GM23338 (cell line): Measurements from ENCODE around the gene CDK11A. TPM values are rescaled to one million over a fixed set of nuclear protein-coding genes. Genes with fewer than 3 reads are reported as not detected.
"Not testable (repeated sequence)": the region's sequence is repeated elsewhere in the genome, so short reads cannot be mapped to it uniquely, and the experiment has no call there.

Experiments used
- ATAC-seq: fragments of 200-7000 bp; cut with Tn5 transposase; 3 replicates; pipeline ENCODE4 v1.9.1; 2020
- DNase-seq: peaks from one replicate; pipeline ENCODE4 v3.0.0-alpha.2; 2015; ENCODE audit warnings: low spot score
- H2AFZ ChIP-seq: fragments of 200-600 bp; sonication (generic); 2 replicates; pipeline ENCODE4 v1.8.0; 2016; ENCODE audit warnings: antibody characterized with exemption, mild to moderate bottlenecking, moderate library complexity
- H3F3A ChIP-seq: fragments of 200-600 bp; sonication (generic); replicated peaks from 2 replicates; pipeline ENCODE4 v1.8.0; 2017; ENCODE audit warnings: antibody characterized with exemption, mixed run types, low read depth
- H3K27ac ChIP-seq: fragments of 200-600 bp; sonication (generic); 2 replicates; pipeline ENCODE4 v1.6.1; 2016; ENCODE audit warnings: low read depth
- H3K27me3 ChIP-seq: fragments of 200-600 bp; sonication (generic); 2 replicates; pipeline ENCODE4 v1.8.0; 2016; ENCODE audit warnings: mild to moderate bottlenecking, mixed run types, moderate library complexity; ENCODE audit not compliant: insufficient read depth
- H3K36me3 ChIP-seq: fragments of 200-600 bp; sonication (generic); 2 replicates; pipeline ENCODE4 v1.8.0; 2016; ENCODE audit warnings: mild to moderate bottlenecking; ENCODE audit not compliant: insufficient read depth
- H3K4me1 ChIP-seq: fragments of 200-600 bp; sonication (generic); 2 replicates; pipeline ENCODE4 v1.8.0; 2016; ENCODE audit warnings: mild to moderate bottlenecking, moderate library complexity; ENCODE audit not compliant: insufficient read depth
- H3K4me2 ChIP-seq: fragments of 200-600 bp; sonication (generic); 2 replicates; pipeline ENCODE4 v1.7.1; 2017; ENCODE audit warnings: mixed run types
- H3K4me3 ChIP-seq: fragments of 200-600 bp; sonication (generic); 2 replicates; pipeline ENCODE4 v1.6.1; 2016; ENCODE audit warnings: mixed run types
- H3K79me2 ChIP-seq: fragments of 200-600 bp; sonication (generic); replicated peaks from 2 replicates; pipeline ENCODE4 v1.8.0; 2017; ENCODE audit warnings: mild to moderate bottlenecking; ENCODE audit not compliant: insufficient read depth
- H3K9me2 ChIP-seq: fragments of 200-600 bp; sonication (generic); 2 replicates; pipeline ENCODE4 v1.8.0; 2017; ENCODE audit not compliant: insufficient read depth
- H4K20me1 ChIP-seq: fragments of 200-600 bp; sonication (generic); replicated peaks from 2 replicates; pipeline ENCODE4 v1.8.0; 2017; ENCODE audit warnings: mild to moderate bottlenecking; ENCODE audit not compliant: insufficient read depth
- H3K27ac Mint-ChIP-seq: 2 replicates; pipeline ENCODE4 v1.8.0; 2020; ENCODE audit warnings: inconsistent platforms, mild to moderate bottlenecking, moderate library complexity, mixed read lengths
- H3K27me3 Mint-ChIP-seq: 3 replicates; pipeline ENCODE4 v1.8.0; 2022; ENCODE audit warnings: low read depth, mild to moderate bottlenecking, moderate library complexity, mixed read lengths, inconsistent platforms; ENCODE audit not compliant: insufficient read depth, poor library complexity
- H3K36me3 Mint-ChIP-seq: 3 replicates; pipeline ENCODE4 v1.8.0; 2021; ENCODE audit warnings: low read depth, mild to moderate bottlenecking, inconsistent platforms, moderate library complexity, mixed read lengths
- H3K4me1 Mint-ChIP-seq: 3 replicates; pipeline ENCODE4 v1.8.0; 2020; ENCODE audit warnings: mild to moderate bottlenecking, inconsistent platforms, mixed read lengths
- H3K4me3 Mint-ChIP-seq: 3 replicates; pipeline ENCODE4 v1.8.0; 2021; ENCODE audit warnings: moderate library complexity, mild to moderate bottlenecking, inconsistent platforms, mixed read lengths
- H3K9me3 Mint-ChIP-seq: 3 replicates; pipeline ENCODE4 v1.8.0; 2020; ENCODE audit warnings: moderate library complexity, mild to moderate bottlenecking, inconsistent platforms, mixed read lengths
- polyA plus RNA-seq: library from polyadenylated mRNA; unstranded; fragments of >200 nt; fragmentation: Nextera tagmentation; extraction: Ambion mirVana; gene quantifications from 2 replicates; pipeline ENCODE4 v1.2.1, GENCODE V29; 2016
- total RNA-seq: library from RNA; depleted of rRNA; stranded (reverse); fragments of >200 nt; shearing (Covaris generic); gene quantifications from 2 replicates; pipeline ENCODE4 v1.2.3, GENCODE V29; 2014

CDK11A gene
- total and polyA plus RNA-seq, 2 experiments from 2014 or later: 22.8 to 72.6 TPM

DNA sequence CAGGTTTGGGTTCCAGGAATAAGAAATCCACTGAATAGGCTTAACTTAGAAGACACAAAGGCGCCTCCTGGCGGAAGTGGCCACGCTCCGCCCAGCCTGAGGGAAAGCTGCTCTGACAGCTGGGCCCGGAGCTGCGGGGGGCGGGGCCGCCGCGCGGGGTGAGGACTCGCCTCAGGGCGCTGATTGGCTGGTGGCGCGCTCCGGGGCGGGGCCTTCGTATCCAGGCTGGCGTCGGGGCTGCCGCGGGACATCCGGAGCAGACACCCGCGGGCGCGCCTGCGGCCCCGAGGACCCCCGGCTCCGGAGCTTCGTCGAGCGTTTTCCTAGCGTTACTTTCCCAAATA is 22.4 kb upstream of the CDK11A start:
- H3K4me2 ChIP-seq, H3K27me3 ChIP-seq, H3K27ac Mint-ChIP-seq, H4K20me1 ChIP-seq, H3K27me3 Mint-ChIP-seq, H3K9me2 ChIP-seq, DNase-seq, H3K79me2 ChIP-seq, H3F3A ChIP-seq, H3K4me3 ChIP-seq, H3K9me3 Mint-ChIP-seq, H3K4me3 Mint-ChIP-seq, H3K4me1 Mint-ChIP-seq, H3K36me3 ChIP-seq, H3K27ac ChIP-seq, H2AFZ ChIP-seq, H3K4me1 ChIP-seq, H3K36me3 Mint-ChIP-seq: not testable (repeated sequence)
- ATAC-seq: peak; percentile 85

DNA sequence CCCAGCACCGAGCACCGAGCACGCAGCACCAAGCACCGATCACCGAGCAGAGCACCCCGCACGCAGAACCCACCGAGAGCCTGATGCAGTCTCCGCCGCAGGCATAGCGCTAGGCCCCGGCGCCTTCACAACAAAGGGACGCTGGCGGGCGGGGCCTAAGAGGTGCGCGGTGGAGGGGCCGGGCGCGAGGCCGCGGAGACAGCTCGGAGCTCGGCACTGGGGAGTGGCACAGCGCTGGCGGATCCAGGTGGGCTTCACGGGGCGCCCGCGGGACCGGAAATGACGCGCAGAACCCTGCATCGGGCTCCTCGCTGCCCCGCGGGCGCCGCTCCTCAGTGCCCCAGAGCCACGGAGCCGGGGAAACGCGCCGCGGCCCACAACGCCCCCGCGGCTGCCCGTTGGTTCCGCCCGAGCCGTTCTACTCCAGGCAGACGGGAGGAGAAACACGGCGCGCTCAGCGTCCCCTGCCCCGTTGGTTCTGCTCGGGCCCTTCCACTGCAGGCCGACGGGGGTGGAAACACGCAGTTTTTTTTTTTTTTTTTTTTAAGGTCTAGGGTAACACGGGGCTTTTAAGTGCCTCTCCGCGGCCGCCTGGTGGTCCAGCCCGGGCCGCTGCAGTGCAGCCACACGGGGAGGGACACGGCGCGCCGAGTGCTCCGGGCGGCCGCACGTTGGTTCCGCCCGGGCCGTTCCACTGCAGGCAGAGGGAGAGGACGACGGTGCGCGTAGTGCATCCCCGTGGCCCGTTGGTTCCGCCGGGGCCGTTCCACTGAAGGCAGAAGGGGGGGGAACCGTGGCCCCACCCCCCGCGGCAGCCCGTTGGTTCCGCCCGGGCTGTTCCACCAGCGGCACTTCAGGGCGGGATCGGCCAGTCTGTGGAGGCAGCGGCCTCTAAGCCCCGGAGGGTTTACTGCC is 21.8 kb upstream of the CDK11A start:
- not testable (repeated sequence) for H3K36me3 Mint-ChIP-seq, H4K20me1 ChIP-seq, H3F3A ChIP-seq, H3K27me3 ChIP-seq, H3K4me3 ChIP-seq, H3K79me2 ChIP-seq, H3K4me2 ChIP-seq, H3K27me3 Mint-ChIP-seq, H3K9me2 ChIP-seq, H3K4me1 Mint-ChIP-seq, DNase-seq, H3K27ac ChIP-seq, H3K4me1 ChIP-seq, H2AFZ ChIP-seq, H3K9me3 Mint-ChIP-seq, H3K36me3 ChIP-seq
- peak; percentile 71 for ATAC-seq
- H3K27ac Mint-ChIP-seq: peak overlapping the region; percentile 92
- peak overlapping the region; percentile 62; the same call in 2 of the 3 replicates for H3K4me3 Mint-ChIP-seq

DNA sequence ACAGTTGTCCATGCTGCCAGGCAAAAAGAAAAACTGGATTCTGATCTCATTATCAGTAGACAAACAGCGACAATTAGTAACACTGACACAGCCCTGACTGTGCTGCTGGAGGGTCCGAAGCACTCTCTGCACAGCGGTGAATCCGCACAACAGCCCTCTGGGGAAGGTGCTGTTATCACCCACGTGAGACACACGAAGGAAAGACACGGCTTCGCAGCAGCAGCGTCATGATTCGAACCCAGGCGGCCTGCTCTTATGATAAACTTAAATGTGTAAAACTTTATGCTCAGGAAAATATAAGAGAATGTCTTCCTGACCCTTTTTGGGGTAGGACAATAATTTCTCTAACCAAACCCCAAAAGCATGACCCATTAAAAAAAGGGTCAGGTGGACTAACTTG is 18.4 kb upstream of the CDK11A start:
- H3K79me2 ChIP-seq, H3K4me3 ChIP-seq, H3K27me3 Mint-ChIP-seq, H3F3A ChIP-seq, H3K4me1 ChIP-seq, H3K27ac Mint-ChIP-seq, ATAC-seq, H3K27ac ChIP-seq, H3K9me3 Mint-ChIP-seq, DNase-seq, H3K36me3 ChIP-seq, H3K9me2 ChIP-seq, H2AFZ ChIP-seq, H3K4me3 Mint-ChIP-seq, H3K4me1 Mint-ChIP-seq, H4K20me1 ChIP-seq, H3K4me2 ChIP-seq, H3K27me3 ChIP-seq: not testable (repeated sequence)
- peaks cover 12% of the 10 kb centered on the region; the same call in 2 of the 3 replicates for H3K36me3 Mint-ChIP-seq

DNA sequence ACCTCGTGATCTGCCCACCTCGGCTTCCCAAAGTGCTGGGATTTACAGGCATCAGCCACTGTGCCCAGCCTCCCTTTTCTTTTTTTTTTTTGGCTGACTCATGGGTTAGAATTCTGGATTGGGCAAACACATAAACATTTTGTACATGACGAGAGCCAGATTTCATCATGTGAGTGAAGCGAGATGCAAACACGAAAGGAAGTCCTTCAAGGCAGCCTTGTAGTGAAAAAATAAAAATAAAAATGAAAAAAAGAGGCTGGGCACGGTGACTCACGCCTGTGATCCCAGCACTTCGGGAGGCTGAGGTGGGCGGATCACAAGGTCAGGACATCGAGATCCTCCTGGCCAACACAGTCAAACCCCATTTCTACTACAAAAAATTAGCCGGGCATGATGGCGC is 16.9 kb upstream of the CDK11A start:
- H3K27me3 ChIP-seq, H3K36me3 ChIP-seq, H3K27ac ChIP-seq, H2AFZ ChIP-seq, H3K4me2 ChIP-seq, H3K79me2 ChIP-seq, H3K4me3 Mint-ChIP-seq, H3K27ac Mint-ChIP-seq, H3K9me3 Mint-ChIP-seq, H3K27me3 Mint-ChIP-seq, H4K20me1 ChIP-seq, H3K4me3 ChIP-seq, H3K4me1 ChIP-seq, H3K4me1 Mint-ChIP-seq, H3K9me2 ChIP-seq, ATAC-seq, H3F3A ChIP-seq, DNase-seq: not testable (repeated sequence)
- H3K36me3 Mint-ChIP-seq: peaks cover 13% of the 10 kb centered on the region; the same call in 2 of the 3 replicates

DNA sequence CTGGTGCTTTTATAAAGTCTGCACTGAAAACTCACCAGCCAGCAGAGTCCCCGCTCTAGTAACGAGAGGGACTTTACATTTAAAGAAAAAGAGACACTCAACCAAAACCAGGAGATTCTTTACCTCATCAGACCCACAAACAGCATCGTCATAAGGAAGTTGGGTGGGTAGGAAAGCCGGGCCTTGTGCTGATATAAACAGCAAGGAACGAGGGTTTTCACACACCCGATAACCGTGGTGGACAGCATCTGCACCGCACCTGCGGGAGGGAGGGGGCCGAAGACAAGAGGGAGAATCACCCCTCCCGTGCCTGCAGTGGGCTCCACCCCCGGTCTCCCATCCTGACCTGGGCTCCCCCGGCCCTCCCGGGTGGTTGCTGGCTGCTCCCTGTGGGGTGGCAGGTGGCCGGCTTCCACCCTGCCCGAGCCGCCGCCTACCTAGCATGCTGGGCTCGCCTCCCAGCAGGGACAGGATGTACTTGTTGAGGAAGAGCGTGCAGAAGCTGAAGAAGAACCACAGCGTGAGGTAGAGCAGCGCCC is 14.7 kb upstream of the CDK11A start:
- H3K4me3 Mint-ChIP-seq, H3K9me2 ChIP-seq, H3K79me2 ChIP-seq, H3K27me3 Mint-ChIP-seq, H3K27ac Mint-ChIP-seq, ATAC-seq, H2AFZ ChIP-seq, H3K27ac ChIP-seq, H3K4me1 Mint-ChIP-seq, H4K20me1 ChIP-seq, H3K27me3 ChIP-seq, DNase-seq, H3K4me2 ChIP-seq, H3F3A ChIP-seq, H3K4me3 ChIP-seq, H3K36me3 ChIP-seq, H3K9me3 Mint-ChIP-seq, H3K4me1 ChIP-seq: not testable (repeated sequence)
- peaks cover 21% of the 10 kb centered on the region for H3K36me3 Mint-ChIP-seq

DNA sequence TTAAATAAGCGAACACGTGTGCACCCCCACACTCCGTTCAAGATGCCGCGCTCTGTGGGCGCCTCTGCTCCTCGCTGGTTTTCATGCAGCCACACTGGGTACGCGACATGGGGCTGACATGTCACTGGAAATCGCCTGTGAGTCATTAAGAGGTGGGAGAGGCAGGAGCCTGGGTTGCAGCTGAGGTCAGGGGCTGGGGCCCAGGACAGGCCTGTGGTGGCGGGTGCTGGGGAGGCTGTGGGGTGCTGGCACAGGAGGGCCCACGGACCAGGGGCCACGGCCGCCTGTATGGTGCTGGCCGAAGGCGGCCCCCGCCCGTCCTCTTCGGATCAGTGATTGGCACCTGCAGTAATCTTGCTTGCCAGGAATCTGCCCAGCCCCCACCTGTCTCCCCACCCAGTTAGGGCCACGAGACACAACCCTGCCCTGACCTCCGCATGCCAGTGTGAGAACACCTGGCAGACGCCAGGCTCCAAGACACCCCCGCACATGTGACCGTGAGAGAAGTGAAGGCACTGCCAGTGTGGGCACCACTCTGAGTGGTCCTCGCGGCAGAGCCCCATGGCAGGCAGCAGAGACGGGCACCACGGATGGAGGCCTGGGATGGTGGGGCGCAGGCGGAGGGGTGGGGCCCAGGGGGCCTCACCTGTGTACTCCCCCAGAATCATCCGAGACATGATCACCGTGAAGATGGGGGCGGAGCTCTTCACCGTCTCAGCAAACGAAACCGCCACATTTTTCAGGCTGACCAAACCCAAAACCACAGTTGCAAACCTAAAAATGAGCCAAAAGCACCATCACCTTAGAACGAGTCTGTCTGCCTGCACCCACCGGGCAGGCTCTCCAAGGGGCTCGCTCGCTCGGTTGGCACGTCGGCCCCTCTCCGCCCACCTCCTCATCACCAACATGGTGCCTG is 13.8 kb upstream of the CDK11A start:
- not testable (repeated sequence) for H3K4me3 Mint-ChIP-seq, H3K27me3 Mint-ChIP-seq, H3K79me2 ChIP-seq, H3K27ac ChIP-seq, H3F3A ChIP-seq, H2AFZ ChIP-seq, H3K4me3 ChIP-seq, H3K4me1 Mint-ChIP-seq, ATAC-seq, H4K20me1 ChIP-seq, H3K4me1 ChIP-seq, DNase-seq, H3K4me2 ChIP-seq, H3K9me2 ChIP-seq, H3K27ac Mint-ChIP-seq, H3K9me3 Mint-ChIP-seq, H3K36me3 ChIP-seq, H3K27me3 ChIP-seq
- peaks cover 19% of the 10 kb centered on the region for H3K36me3 Mint-ChIP-seq
